ENCODE measurements around the gene BEAN1.
"Not testable (repeated sequence)": the region's sequence is repeated elsewhere in the genome, so short reads cannot be mapped to it uniquely, and the experiment has no call there.

BEAN1 gene

GRCh38 chr16:66441586-66442375 lies 14.7 kb downstream of the BEAN1 start:
- no peak for DNase-seq
- no peaks in the 10 kb centered on the region for H3K36me3 ChIP-seq (ENCODE audit: control insufficient read depth, insufficient read depth, low read length)
- H3K9me3 ChIP-seq (ENCODE audit: control insufficient read depth, low read length), result no peaks in the 10 kb centered on the region
- H3K27me3 ChIP-seq (replicated peaks; ENCODE audit: control insufficient read depth, insufficient read depth, low read length, poor library complexity, severe bottlenecking), result no peaks in the 10 kb centered on the region
- H3K4me3 ChIP-seq (ENCODE audit: insufficient read depth, low read depth, low read length, poor library complexity, severe bottlenecking), result no peak overlapping the region
- H3K27ac ChIP-seq (ENCODE audit: insufficient read depth, low read length, poor library complexity, severe bottlenecking), result no peak overlapping the region
- no peaks in the 10 kb centered on the region for H3K4me1 ChIP-seq (ENCODE audit: control insufficient read depth, insufficient read depth, low read length, poor library complexity, severe bottlenecking)

DNA sequence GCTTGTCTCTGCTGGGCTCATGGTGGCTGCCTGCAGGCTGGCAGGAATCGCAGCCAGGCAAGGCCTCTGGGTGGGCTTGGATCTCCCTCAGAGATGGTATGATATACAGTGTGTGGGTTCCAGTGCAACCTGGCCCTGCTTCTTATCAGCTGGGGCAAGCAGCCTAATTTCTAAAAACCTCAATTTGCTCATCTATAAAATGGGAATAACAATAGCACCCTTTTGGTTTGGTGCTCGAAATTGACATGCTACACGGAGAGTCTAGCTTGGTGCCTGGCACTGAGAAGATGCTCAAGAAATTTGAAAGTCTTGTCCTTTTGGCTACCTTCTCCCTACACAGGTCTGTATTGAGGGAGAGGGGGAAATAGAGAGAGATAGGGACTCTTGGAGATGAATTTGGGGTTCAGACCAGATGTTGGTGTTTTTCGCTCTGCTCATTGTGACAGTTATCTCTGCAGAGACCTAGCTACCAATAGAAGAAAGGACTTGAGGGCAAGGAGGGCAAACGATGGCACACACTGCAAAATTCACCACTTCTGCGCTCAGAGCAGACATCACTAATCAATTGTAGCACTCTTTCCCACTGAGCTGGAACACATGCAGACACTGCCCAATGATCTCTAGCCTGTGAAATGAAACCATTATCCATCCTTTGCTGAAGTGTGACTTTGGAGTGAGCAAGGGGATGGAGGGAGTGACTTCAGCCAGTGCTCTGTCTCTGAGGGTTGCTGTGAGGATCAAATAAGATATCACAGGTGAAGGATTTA lies 15.6 kb downstream of the BEAN1 start:
- no peak for DNase-seq
- no peaks in the 10 kb centered on the region for H3K36me3 ChIP-seq (ENCODE audit: control insufficient read depth, insufficient read depth, low read length)
- H3K4me3 ChIP-seq (ENCODE audit: insufficient read depth, low read depth, low read length, poor library complexity, severe bottlenecking), result no peak overlapping the region
- H3K4me1 ChIP-seq (ENCODE audit: control insufficient read depth, insufficient read depth, low read length, poor library complexity, severe bottlenecking), result no peaks in the 10 kb centered on the region
- no peak overlapping the region for H3K27ac ChIP-seq (ENCODE audit: insufficient read depth, low read length, poor library complexity, severe bottlenecking)
- H3K27me3 ChIP-seq (replicated peaks; ENCODE audit: control insufficient read depth, insufficient read depth, low read length, poor library complexity, severe bottlenecking), result no peaks in the 10 kb centered on the region
- H3K9me3 ChIP-seq (ENCODE audit: control insufficient read depth, low read length), result no peaks in the 10 kb centered on the region

- H3K36me3 ChIP-seq (ENCODE audit: control insufficient read depth, insufficient read depth, low read length), result no peaks in the 10 kb centered on the region
- no peaks in the 10 kb centered on the region for H3K27me3 ChIP-seq (replicated peaks; ENCODE audit: control insufficient read depth, insufficient read depth, low read length, poor library complexity, severe bottlenecking)
These were observed 16.2 kb downstream of the BEAN1 start for GRCh38 chr16:66443269-66443652.

GRCh38 chr16:66444049-66444481 lies 17.0 kb downstream of the BEAN1 start:
- H3K27me3 ChIP-seq (replicated peaks; ENCODE audit: control insufficient read depth, insufficient read depth, low read length, poor library complexity, severe bottlenecking), result no peaks in the 10 kb centered on the region
- H3K4me3 ChIP-seq (ENCODE audit: insufficient read depth, low read depth, low read length, poor library complexity, severe bottlenecking), result no peak overlapping the region
- no peaks in the 10 kb centered on the region for H3K4me1 ChIP-seq (ENCODE audit: control insufficient read depth, insufficient read depth, low read length, poor library complexity, severe bottlenecking)
- no peaks in the 10 kb centered on the region for H3K36me3 ChIP-seq (ENCODE audit: control insufficient read depth, insufficient read depth, low read length)
- H3K9me3 ChIP-seq (ENCODE audit: control insufficient read depth, low read length), result no peaks in the 10 kb centered on the region
- no peak overlapping the region for H3K27ac ChIP-seq (ENCODE audit: insufficient read depth, low read length, poor library complexity, severe bottlenecking)
- DNase-seq, result no peak

More at GRCh38 chr16:66443269-66443652, 16.2 kb downstream of the BEAN1 start:
- Histone ChIP-seq H3K4me3 (ENCODE audit: insufficient read depth, low read depth, low read length, poor library complexity, severe bottlenecking) (no peak overlapping the region), H3K4me1 (ENCODE audit: control insufficient read depth, insufficient read depth, low read length, poor library complexity, severe bottlenecking) (no peaks in the 10 kb centered on the region), H3K27ac (ENCODE audit: insufficient read depth, low read length, poor library complexity, severe bottlenecking) (no peak overlapping the region), H3K9me3 (ENCODE audit: control insufficient read depth, low read length) (no peaks in the 10 kb centered on the region)
- DNase-seq, result no peak

DNA sequence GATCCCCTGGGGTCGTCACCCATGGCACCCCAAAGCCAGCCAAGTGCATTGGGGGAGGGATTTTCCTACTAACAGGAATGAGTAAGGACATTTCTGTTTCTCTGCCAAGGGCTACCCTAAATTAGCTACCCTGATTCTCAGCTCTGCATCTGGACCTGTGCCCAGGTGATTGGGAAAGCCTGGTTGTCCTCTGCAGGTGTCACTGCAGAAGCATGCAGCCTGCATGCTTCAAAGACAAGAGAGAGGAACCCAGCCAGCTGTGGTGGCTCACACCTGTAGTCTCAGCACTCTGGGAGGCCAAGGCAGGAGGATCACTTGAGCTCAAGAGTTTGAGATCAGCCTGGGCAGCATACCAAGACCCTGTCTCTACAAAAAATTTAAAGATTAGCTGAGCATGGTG lies 19.6 kb downstream of the BEAN1 start:
- Histone ChIP-seq H3K27ac (ENCODE audit: insufficient read depth, low read length, poor library complexity, severe bottlenecking) (no peak overlapping the region), H3K4me3 (ENCODE audit: insufficient read depth, low read depth, low read length, poor library complexity, severe bottlenecking) (no peak overlapping the region), H3K27me3 (replicated peaks; ENCODE audit: control insufficient read depth, insufficient read depth, low read length, poor library complexity, severe bottlenecking) (no peaks in the 10 kb centered on the region), H3K4me1 (ENCODE audit: control insufficient read depth, insufficient read depth, low read length, poor library complexity, severe bottlenecking) (no peaks in the 10 kb centered on the region), H3K9me3 (ENCODE audit: control insufficient read depth, low read length) (no peaks in the 10 kb centered on the region), H3K36me3 (ENCODE audit: control insufficient read depth, insufficient read depth, low read length) (no peaks in the 10 kb centered on the region)
- no peak for DNase-seq

GRCh38 chr16:66447491-66447890 lies 20.4 kb downstream of the BEAN1 start:
- no peak overlapping the region for H3K4me3 ChIP-seq (ENCODE audit: insufficient read depth, low read depth, low read length, poor library complexity, severe bottlenecking)
- H3K36me3 ChIP-seq (ENCODE audit: control insufficient read depth, insufficient read depth, low read length), result no peaks in the 10 kb centered on the region
- no peak overlapping the region for H3K27ac ChIP-seq (ENCODE audit: insufficient read depth, low read length, poor library complexity, severe bottlenecking)
- no peaks in the 10 kb centered on the region for H3K9me3 ChIP-seq (ENCODE audit: control insufficient read depth, low read length)
- DNase-seq, result no peak
- no peaks in the 10 kb centered on the region for H3K27me3 ChIP-seq (replicated peaks; ENCODE audit: control insufficient read depth, insufficient read depth, low read length, poor library complexity, severe bottlenecking)
- H3K4me1 ChIP-seq (ENCODE audit: control insufficient read depth, insufficient read depth, low read length, poor library complexity, severe bottlenecking), result no peaks in the 10 kb centered on the region

DNA sequence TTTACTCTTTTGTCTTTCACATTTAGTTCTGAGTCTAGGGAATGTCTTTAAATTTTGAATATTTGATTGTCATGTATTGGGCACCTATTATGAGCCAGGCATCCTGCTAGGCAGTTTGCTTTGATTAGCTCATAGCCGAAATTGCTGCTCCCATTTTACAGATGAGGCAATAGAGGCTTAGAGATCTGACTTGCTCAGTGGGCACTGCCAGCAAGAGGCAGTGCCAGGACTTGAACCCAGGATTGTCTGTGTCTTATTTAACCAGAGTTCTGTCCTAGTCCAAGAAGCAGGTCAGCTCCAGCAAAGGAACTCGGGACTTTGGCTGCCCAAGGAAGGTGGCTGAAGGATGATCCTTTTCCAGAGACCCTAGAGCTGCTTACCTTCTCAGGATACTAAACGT lies 24.5 kb downstream of the BEAN1 start:
- Histone ChIP-seq H3K9me3 (ENCODE audit: control insufficient read depth, low read length) (no peaks in the 10 kb centered on the region), H3K27me3 (replicated peaks; ENCODE audit: control insufficient read depth, insufficient read depth, low read length, poor library complexity, severe bottlenecking) (no peaks in the 10 kb centered on the region), H3K4me1 (ENCODE audit: control insufficient read depth, insufficient read depth, low read length, poor library complexity, severe bottlenecking) (no peaks in the 10 kb centered on the region), H3K4me3 (ENCODE audit: insufficient read depth, low read depth, low read length, poor library complexity, severe bottlenecking) (no peak overlapping the region), H3K36me3 (ENCODE audit: control insufficient read depth, insufficient read depth, low read length) (no peaks in the 10 kb centered on the region), H3K27ac (ENCODE audit: insufficient read depth, low read length, poor library complexity, severe bottlenecking) (no peak overlapping the region)
- no peak for DNase-seq

DNA sequence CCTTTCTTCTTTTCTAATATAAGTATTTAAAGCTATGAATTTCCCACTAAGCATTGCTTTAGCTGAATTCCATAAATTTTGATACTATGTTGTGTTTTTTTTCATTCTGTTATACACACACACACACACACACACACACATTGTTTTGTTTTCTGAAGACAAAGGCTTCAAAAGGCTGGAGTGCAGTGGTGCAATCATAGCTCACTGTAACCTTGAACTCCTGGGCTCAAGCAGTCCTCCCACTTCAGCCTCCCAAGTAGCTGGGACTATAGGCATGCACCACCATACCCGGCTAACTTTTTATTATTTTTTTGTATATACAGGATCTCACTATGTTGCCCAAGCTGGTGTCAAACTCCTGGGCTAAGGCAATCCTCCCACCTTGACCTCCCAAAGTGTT lies 26.1 kb downstream of the BEAN1 start:
- not testable (repeated sequence) for H3K27ac ChIP-seq (ENCODE audit: insufficient read depth, low read length, poor library complexity, severe bottlenecking)

DNA sequence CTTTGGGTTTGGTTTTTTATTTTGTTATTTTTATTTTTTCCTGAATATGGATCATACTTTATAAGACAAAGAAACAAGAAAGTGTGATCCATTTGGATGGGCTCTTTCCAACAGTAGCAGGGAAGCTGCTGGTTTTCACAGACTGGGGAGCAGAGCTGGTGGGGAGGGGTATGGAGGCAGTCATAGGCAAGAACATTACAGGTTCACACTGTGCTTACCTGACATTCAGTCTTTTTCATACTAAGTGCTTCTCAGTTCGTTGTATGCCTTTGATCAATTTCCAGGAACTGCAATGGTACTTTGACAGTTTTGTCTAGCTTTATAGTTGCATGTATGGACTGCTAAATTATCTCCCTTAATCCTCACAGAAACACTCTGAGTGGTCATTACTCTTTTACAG lies 27.7 kb downstream of the BEAN1 start:
- Histone ChIP-seq H3K27me3 (replicated peaks; ENCODE audit: control insufficient read depth, insufficient read depth, low read length, poor library complexity, severe bottlenecking) (no peaks in the 10 kb centered on the region), H3K9me3 (ENCODE audit: control insufficient read depth, low read length) (no peaks in the 10 kb centered on the region), H3K27ac (ENCODE audit: insufficient read depth, low read length, poor library complexity, severe bottlenecking) (no peak overlapping the region), H3K36me3 (ENCODE audit: control insufficient read depth, insufficient read depth, low read length) (no peaks in the 10 kb centered on the region), H3K4me3 (ENCODE audit: insufficient read depth, low read depth, low read length, poor library complexity, severe bottlenecking) (no peak overlapping the region), H3K4me1 (ENCODE audit: control insufficient read depth, insufficient read depth, low read length, poor library complexity, severe bottlenecking) (no peaks in the 10 kb centered on the region)
- DNase-seq, result no peak

More for the DNA sequence above, 26.1 kb downstream of the BEAN1 start:
- H3K4me1 ChIP-seq (ENCODE audit: control insufficient read depth, insufficient read depth, low read length, poor library complexity, severe bottlenecking); DNase-seq; H3K27me3 ChIP-seq (replicated peaks; ENCODE audit: control insufficient read depth, insufficient read depth, low read length, poor library complexity, severe bottlenecking); H3K9me3 ChIP-seq (ENCODE audit: control insufficient read depth, low read length); H3K36me3 ChIP-seq (ENCODE audit: control insufficient read depth, insufficient read depth, low read length); H3K4me3 ChIP-seq (ENCODE audit: insufficient read depth, low read depth, low read length, poor library complexity, severe bottlenecking): not testable (repeated sequence)

DNA sequence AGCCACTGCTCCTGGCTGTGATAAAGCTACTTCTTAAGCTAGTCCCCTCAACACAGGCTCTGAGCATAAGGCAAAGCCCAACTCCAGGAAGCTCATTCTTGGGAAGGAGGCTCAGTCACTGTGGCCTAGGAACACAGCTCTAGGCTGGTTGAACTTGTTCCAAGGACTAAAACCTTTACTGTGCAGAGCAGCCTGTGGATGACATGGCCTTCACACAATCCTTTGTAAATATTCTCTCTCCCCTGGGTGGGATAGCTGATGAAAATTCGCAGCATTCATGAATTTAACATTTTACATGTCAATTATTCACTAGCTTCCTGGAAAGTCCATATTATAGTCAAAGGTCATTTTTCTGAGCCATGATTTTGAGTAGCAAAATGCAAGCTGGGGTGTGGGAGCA lies 28.9 kb downstream of the BEAN1 start:
- no peak overlapping the region for H3K4me3 ChIP-seq (ENCODE audit: insufficient read depth, low read depth, low read length, poor library complexity, severe bottlenecking)
- no peaks in the 10 kb centered on the region for H3K9me3 ChIP-seq (ENCODE audit: control insufficient read depth, low read length)
- no peaks in the 10 kb centered on the region for H3K36me3 ChIP-seq (ENCODE audit: control insufficient read depth, insufficient read depth, low read length)
- no peaks in the 10 kb centered on the region for H3K4me1 ChIP-seq (ENCODE audit: control insufficient read depth, insufficient read depth, low read length, poor library complexity, severe bottlenecking)
- H3K27me3 ChIP-seq (replicated peaks; ENCODE audit: control insufficient read depth, insufficient read depth, low read length, poor library complexity, severe bottlenecking), result no peaks in the 10 kb centered on the region
- DNase-seq, result no peak
- no peak overlapping the region for H3K27ac ChIP-seq (ENCODE audit: insufficient read depth, low read length, poor library complexity, severe bottlenecking)
